Measurements from ENCODE around the gene MMP11.

The MMP11 gene

DNA sequence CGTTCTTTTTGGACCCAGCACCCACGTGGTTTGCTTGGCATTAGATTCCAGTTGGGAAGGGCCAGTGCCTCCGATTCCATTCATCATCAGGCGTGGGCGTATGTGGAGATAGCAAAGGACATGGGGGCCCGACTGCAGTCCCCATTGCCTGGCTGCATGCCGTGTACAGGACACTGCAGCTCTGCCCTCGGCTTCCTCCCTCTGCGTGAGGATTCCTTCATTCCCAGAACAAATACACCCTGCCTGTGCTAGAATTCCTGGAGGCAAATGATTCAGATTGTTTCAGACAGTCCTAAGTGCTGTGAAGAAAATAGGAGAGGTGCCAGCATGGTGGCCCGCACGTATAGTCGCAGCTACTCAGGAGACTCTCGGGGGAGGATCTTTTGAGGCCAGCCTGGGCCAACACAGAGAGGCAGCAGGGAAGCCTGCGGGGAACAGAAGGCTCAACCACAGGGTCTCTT lies 50.7 kb downstream of the MMP11 start:
- peaks cover 21% of the 10 kb centered on the region for H3K36me3 ChIP-seq (ENCODE audit: control insufficient read depth, insufficient read depth, low read length)

DNA sequence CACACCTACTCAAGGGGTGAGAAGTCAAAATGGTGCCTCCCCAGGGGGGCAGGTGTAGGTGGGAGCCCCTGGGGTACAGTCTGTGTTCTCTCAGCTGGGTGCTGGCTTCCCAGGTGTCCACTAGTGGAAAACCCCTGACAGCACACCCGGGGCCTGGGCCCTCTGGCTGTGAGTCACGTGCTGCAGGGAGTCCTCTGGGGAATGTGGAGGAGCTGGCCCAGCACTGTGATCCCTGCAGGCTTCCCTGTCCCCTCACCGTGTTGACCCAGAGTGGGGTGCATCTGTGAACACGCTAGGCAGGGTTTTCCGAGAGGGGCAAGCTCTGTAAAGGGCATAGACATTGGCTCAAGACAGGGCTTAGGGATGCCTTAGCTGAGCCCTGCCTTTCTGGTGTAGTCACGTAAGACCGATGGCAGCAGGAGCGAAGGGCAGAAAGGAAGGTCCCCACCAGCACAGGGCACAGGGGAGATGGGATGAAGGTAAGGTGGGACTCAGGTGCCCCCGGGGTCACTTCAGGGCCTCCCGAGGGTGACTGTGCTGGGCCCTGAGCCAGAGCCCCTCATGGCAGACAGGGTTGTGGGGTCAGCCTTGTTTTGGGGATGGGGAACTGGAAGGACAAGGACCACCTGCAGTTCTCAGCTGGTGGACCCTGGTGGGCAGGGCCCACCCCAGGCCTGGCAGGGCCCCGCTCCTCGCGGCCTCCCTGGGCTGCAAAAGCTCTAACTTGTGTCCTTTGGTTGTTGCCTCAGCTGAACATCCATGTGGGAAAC lies 52.0 kb downstream of the MMP11 start:
- no peak overlapping the region for H3K4me3 ChIP-seq (ENCODE audit: low read length)
- no peak overlapping the region for H3K18ac ChIP-seq (ENCODE audit: low read length)
- no peak overlapping the region for H3K23ac ChIP-seq (ENCODE audit: low read length)
- H3K4ac ChIP-seq (ENCODE audit: low read depth, low read length) = no peak overlapping the region
- H4K8ac ChIP-seq (ENCODE audit: low read depth, low read length) = no peak overlapping the region
- no peaks in the 10 kb centered on the region for H3K4me1 ChIP-seq (ENCODE audit: control insufficient read depth, low read depth, low read length)
- no peak overlapping the region for H3K4me2 ChIP-seq (ENCODE audit: low read length)
- no peak overlapping the region for H2AK5ac ChIP-seq (ENCODE audit: low read length)
- no peak overlapping the region for H2BK5ac ChIP-seq (ENCODE audit: low read length)
- peaks cover 21% of the 10 kb centered on the region for H3K36me3 ChIP-seq (ENCODE audit: control insufficient read depth, insufficient read depth, low read length)
- no peak for DNase-seq
- H3K79me1 ChIP-seq (ENCODE audit: low read length) = no peaks in the 10 kb centered on the region
- no peak overlapping the region for H3K27ac ChIP-seq (ENCODE audit: low read depth, low read length)
- H3K56ac ChIP-seq (ENCODE audit: low read length) = no peak overlapping the region
- H3K27me3 ChIP-seq (ENCODE audit: insufficient read depth, low read length, poor library complexity) = no peaks in the 10 kb centered on the region
- no peak overlapping the region for H3K9ac ChIP-seq (ENCODE audit: low read length)
- WGBS (ENCODE audit: extremely low coverage, insufficient coverage, low lambda C conversion rate) = no CpG with 5 or more reads among the region's 13 CpGs
- no peaks in the 10 kb centered on the region for H3K79me2 ChIP-seq (ENCODE audit: control insufficient read depth, insufficient read depth, low read length)
- no peak overlapping the region for H4K5ac ChIP-seq (ENCODE audit: low read length)
- no peak overlapping the region for H2BK15ac ChIP-seq (replicated peaks; ENCODE audit: low read depth)
- H2BK120ac ChIP-seq (ENCODE audit: low read depth, low read length) = no peak overlapping the region

More for the DNA sequence above, 50.7 kb downstream of the MMP11 start:
- Histone ChIP-seq H2BK120ac (ENCODE audit: low read depth, low read length) (no peak overlapping the region), H3K4me1 (ENCODE audit: control insufficient read depth, low read depth, low read length) (no peaks in the 10 kb centered on the region), H4K8ac (ENCODE audit: low read depth, low read length) (no peak overlapping the region), H2BK15ac (replicated peaks; ENCODE audit: low read depth) (no peak overlapping the region), H3K4ac (ENCODE audit: low read depth, low read length) (no peak overlapping the region), H3K9ac (ENCODE audit: low read length) (no peak overlapping the region), H3K79me2 (ENCODE audit: control insufficient read depth, insufficient read depth, low read length) (no peaks in the 10 kb centered on the region), H3K27ac (ENCODE audit: low read depth, low read length) (no peak overlapping the region), H3K56ac (ENCODE audit: low read length) (no peak overlapping the region), H3K79me1 (ENCODE audit: low read length) (no peaks in the 10 kb centered on the region), H3K4me3 (ENCODE audit: low read length) (no peak overlapping the region), H3K4me2 (ENCODE audit: low read length) (no peak overlapping the region), H3K27me3 (ENCODE audit: insufficient read depth, low read length, poor library complexity) (no peaks in the 10 kb centered on the region), H2BK5ac (ENCODE audit: low read length) (no peak overlapping the region), H4K5ac (ENCODE audit: low read length) (no peak overlapping the region), H3K18ac (ENCODE audit: low read length) (no peak overlapping the region), H2AK5ac (ENCODE audit: low read length) (no peak overlapping the region), H3K23ac (ENCODE audit: low read length) (no peak overlapping the region)
- no CpG with 5 or more reads among the region's 14 CpGs for WGBS (ENCODE audit: extremely low coverage, insufficient coverage, low lambda C conversion rate)
- no peak for DNase-seq

DNA sequence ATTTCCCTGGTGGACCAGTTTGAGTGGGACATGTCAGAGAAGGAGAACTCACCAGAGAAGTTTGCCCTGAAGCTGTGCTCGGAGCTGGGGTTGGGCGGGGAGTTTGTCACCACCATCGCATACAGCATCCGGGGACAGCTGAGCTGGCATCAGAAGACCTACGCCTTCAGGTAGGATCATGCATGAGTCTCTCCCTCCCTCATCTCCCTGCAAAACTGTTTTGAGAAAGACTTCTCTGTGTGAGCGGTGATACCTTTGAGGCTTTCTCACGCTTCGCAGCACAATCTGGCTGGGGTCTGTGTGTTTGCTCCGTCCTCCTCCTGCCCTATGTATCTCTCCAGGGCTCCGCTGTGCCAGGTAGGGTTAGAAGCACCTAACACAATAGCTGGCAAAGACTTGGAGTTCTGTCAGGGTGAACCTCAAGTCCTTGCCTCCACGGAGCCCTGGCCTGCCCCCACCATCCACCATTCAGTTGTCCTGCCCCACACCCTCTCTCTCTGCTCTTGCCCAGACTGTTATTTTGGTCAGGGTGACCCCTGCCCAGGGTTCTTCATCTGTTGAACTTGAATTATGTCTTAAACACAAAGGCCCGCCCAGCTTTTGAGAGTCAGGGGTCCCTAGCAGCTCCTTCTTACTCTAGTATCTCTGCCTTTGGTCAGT lies 52.7 kb downstream of the MMP11 start:
- no peak overlapping the region for H3K4me3 ChIP-seq (ENCODE audit: low read length)
- H3K79me2 ChIP-seq (ENCODE audit: control insufficient read depth, insufficient read depth, low read length) = no peaks in the 10 kb centered on the region
- H3K36me3 ChIP-seq (ENCODE audit: control insufficient read depth, insufficient read depth, low read length) = peaks cover 21% of the 10 kb centered on the region
- no peak overlapping the region for H3K18ac ChIP-seq (ENCODE audit: low read length)
- DNase-seq = no peak
- no peak overlapping the region for H3K9ac ChIP-seq (ENCODE audit: low read length)
- no peak overlapping the region for H2AK5ac ChIP-seq (ENCODE audit: low read length)
- no peak overlapping the region for H2BK120ac ChIP-seq (ENCODE audit: low read depth, low read length)
- H2BK5ac ChIP-seq (ENCODE audit: low read length) = no peak overlapping the region
- H3K4ac ChIP-seq (ENCODE audit: low read depth, low read length) = no peak overlapping the region
- H3K56ac ChIP-seq (ENCODE audit: low read length) = no peak overlapping the region
- no peak overlapping the region for H3K27ac ChIP-seq (ENCODE audit: low read depth, low read length)
- H3K27me3 ChIP-seq (ENCODE audit: insufficient read depth, low read length, poor library complexity) = no peaks in the 10 kb centered on the region
- H2BK15ac ChIP-seq (replicated peaks; ENCODE audit: low read depth) = no peak overlapping the region
- H4K8ac ChIP-seq (ENCODE audit: low read depth, low read length) = no peak overlapping the region
- H3K79me1 ChIP-seq (ENCODE audit: low read length) = no peaks in the 10 kb centered on the region
- no peak overlapping the region for H3K23ac ChIP-seq (ENCODE audit: low read length)
- WGBS (ENCODE audit: extremely low coverage, insufficient coverage, low lambda C conversion rate) = no CpG with 5 or more reads among the region's 12 CpGs
- no peak overlapping the region for H4K5ac ChIP-seq (ENCODE audit: low read length)
- no peaks in the 10 kb centered on the region for H3K4me1 ChIP-seq (ENCODE audit: control insufficient read depth, low read depth, low read length)
- no peak overlapping the region for H3K4me2 ChIP-seq (ENCODE audit: low read length)

DNA sequence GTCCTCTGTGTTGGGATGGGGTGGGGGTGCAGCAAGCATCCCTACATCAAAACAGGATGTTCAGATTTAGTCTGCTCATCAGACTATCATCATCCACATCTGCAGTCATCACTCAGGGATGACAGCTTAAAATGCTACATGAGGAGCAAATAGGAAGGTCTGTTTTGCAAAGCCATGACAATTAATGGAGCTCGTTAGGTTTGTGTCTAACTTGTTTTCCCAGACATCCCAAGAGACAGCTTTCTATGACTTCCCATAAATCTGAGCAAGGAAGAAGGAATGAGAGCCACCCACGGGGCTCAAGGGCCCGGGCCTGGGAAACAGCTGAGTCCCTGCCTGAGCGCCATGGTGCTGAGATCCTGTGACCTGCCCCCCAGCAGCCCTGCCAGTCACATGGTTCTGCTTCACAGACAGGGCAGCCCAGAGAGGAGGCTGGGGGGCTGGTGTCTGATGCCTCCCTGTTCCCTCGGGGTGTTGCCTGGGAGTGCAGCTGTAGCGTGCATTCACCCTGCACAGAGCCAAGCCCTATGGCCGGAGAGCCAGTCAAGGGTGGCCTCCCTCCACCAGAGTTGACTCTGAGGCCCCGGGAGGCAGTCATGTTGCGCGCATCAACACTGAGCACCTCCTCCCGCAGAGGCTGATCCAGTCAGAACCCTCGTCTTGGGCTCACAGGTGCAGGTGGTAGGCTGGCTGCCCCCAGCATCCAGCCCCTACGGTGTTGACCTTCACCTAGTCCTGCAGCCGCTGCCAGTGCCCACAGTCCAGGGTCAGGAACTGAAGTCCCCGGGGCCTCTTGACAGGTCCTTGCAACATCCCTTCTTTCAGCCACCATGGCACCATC lies 54.1 kb downstream of the MMP11 start:
- no peak overlapping the region for H3K4ac ChIP-seq (ENCODE audit: low read depth, low read length)
- DNase-seq = no peak
- H2BK5ac ChIP-seq (ENCODE audit: low read length) = no peak overlapping the region
- H4K8ac ChIP-seq (ENCODE audit: low read depth, low read length) = no peak overlapping the region
- H3K23ac ChIP-seq (ENCODE audit: low read length) = no peak overlapping the region
- H3K79me1 ChIP-seq (ENCODE audit: low read length) = peaks cover 3% of the 10 kb centered on the region
- no peak overlapping the region for H3K27ac ChIP-seq (ENCODE audit: low read depth, low read length)
- no peak overlapping the region for H3K4me2 ChIP-seq (ENCODE audit: low read length)
- H3K18ac ChIP-seq (ENCODE audit: low read length) = no peak overlapping the region
- H3K27me3 ChIP-seq (ENCODE audit: insufficient read depth, low read length, poor library complexity) = no peaks in the 10 kb centered on the region
- no peak overlapping the region for H2AK5ac ChIP-seq (ENCODE audit: low read length)
- no peak overlapping the region for H3K4me3 ChIP-seq (ENCODE audit: low read length)
- no peak overlapping the region for H4K5ac ChIP-seq (ENCODE audit: low read length)
- peaks cover 19% of the 10 kb centered on the region for H3K36me3 ChIP-seq (ENCODE audit: control insufficient read depth, insufficient read depth, low read length)
- H3K79me2 ChIP-seq (ENCODE audit: control insufficient read depth, insufficient read depth, low read length) = no peaks in the 10 kb centered on the region
- no peaks in the 10 kb centered on the region for H3K4me1 ChIP-seq (ENCODE audit: control insufficient read depth, low read depth, low read length)
- no CpG with 5 or more reads among the region's 15 CpGs for WGBS (ENCODE audit: extremely low coverage, insufficient coverage, low lambda C conversion rate)
- no peak overlapping the region for H3K56ac ChIP-seq (ENCODE audit: low read length)
- H2BK15ac ChIP-seq (replicated peaks; ENCODE audit: low read depth) = no peak overlapping the region
- H2BK120ac ChIP-seq (ENCODE audit: low read depth, low read length) = no peak overlapping the region
- no peak overlapping the region for H3K9ac ChIP-seq (ENCODE audit: low read length)

DNA sequence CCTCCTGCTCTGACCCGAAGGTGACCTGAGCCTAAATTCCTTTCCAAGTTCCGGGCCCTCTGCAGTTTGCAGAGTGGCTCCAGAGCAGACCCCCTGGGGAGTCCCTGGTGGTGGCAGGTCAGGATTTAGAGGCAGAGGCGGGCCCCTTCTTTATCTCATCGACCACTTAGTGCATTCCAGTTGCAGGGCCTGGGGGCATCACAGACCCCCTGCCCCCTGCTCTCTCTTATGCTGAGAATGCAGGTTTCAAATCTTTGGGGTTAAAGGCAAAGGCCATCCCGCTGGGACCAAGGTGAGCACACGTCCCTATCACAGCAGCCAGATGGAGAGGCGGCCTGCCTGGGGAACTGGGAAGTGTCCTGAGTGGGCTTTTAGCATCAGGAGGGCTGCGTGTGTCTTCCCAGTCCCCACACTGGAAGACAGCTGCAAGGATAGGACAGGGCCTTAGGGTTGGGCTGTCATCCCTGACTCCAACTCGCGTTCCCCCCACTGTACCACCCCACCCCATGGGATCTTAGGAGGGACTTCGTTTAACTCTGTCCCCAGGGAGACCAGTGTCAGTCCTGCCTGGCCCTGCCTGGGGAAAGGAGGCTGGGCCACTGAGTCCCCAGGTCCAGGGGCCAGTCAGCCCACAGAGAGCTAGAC lies 54.8 kb downstream of the MMP11 start:
- H4K8ac ChIP-seq (ENCODE audit: low read depth, low read length) = no peak overlapping the region
- H3K4ac ChIP-seq (ENCODE audit: low read depth, low read length) = no peak overlapping the region
- H4K5ac ChIP-seq (ENCODE audit: low read length) = no peak overlapping the region
- no peak overlapping the region for H3K27ac ChIP-seq (ENCODE audit: low read depth, low read length)
- H3K18ac ChIP-seq (ENCODE audit: low read length) = no peak overlapping the region
- H2BK120ac ChIP-seq (ENCODE audit: low read depth, low read length) = no peak overlapping the region
- H3K56ac ChIP-seq (ENCODE audit: low read length) = no peak overlapping the region
- H3K79me2 ChIP-seq (ENCODE audit: control insufficient read depth, insufficient read depth, low read length) = no peaks in the 10 kb centered on the region
- no peak overlapping the region for H2AK5ac ChIP-seq (ENCODE audit: low read length)
- H3K23ac ChIP-seq (ENCODE audit: low read length) = no peak overlapping the region
- no peaks in the 10 kb centered on the region for H3K4me1 ChIP-seq (ENCODE audit: control insufficient read depth, low read depth, low read length)
- no peak overlapping the region for H3K4me2 ChIP-seq (ENCODE audit: low read length)
- no peak overlapping the region for H2BK15ac ChIP-seq (replicated peaks; ENCODE audit: low read depth)
- H3K79me1 ChIP-seq (ENCODE audit: low read length) = peaks cover 3% of the 10 kb centered on the region
- DNase-seq = peak; percentile 43
- no peaks in the 10 kb centered on the region for H3K27me3 ChIP-seq (ENCODE audit: insufficient read depth, low read length, poor library complexity)
- H3K36me3 ChIP-seq (ENCODE audit: control insufficient read depth, insufficient read depth, low read length) = peaks cover 19% of the 10 kb centered on the region
- WGBS (ENCODE audit: extremely low coverage, insufficient coverage, low lambda C conversion rate) = no CpG with 5 or more reads among the region's 11 CpGs
- no peak overlapping the region for H2BK5ac ChIP-seq (ENCODE audit: low read length)
- no peak overlapping the region for H3K9ac ChIP-seq (ENCODE audit: low read length)
- H3K4me3 ChIP-seq (ENCODE audit: low read length) = no peak overlapping the region

Data from mesendoderm (in vitro differentiated cells).